K562 (cell line): ENCODE measurements around the gene AIFM1. TPM values are rescaled to one million over a fixed set of nuclear protein-coding genes. Genes with fewer than 3 reads are reported as not detected.

Experiments
- CREB5 ChIP-seq: fragments of 250-450 bp; sonication (Bioruptor Pico); IDR thresholded peaks from 2 replicates; pipeline ENCODE4 v1.5.0; 2020; ENCODE audit warnings: mild to moderate bottlenecking
- CREBBP ChIP-seq: IDR thresholded peaks from one replicate; pipeline ENCODE4 v1.6.1; 2012; ENCODE audit warnings: low read depth, mild to moderate bottlenecking, control low read depth, inconsistent platforms, low read length
- E2F1 ChIP-seq: sonication (generic); formaldehyde crosslinking; IDR thresholded peaks from 2 replicates; pipeline ENCODE4 v1.8.1; 2023; ENCODE audit warnings: mild to moderate bottlenecking, missing genetic modification reagents, moderate library complexity
- EP300 ChIP-seq: IDR thresholded peaks from 2 replicates; pipeline ENCODE4 v1.6.1; 2012; ENCODE audit warnings: low read length, improper control_type of control experiment
- POLR2AphosphoS2 ChIP-seq: IDR thresholded peaks from 2 replicates; pipeline ENCODE4 v1.6.1; 2012; ENCODE audit warnings: low read length, improper control_type of control experiment
- POLR2G ChIP-seq: fragments of 200-400 bp; formaldehyde crosslinking; IDR thresholded peaks from 2 replicates; pipeline ENCODE4 v1.6.1; 2017; ENCODE audit warnings: low read depth, mild to moderate bottlenecking, antibody characterized with exemption, low read length, moderate library complexity
- PURB ChIP-seq: sonication (generic); formaldehyde crosslinking; IDR thresholded peaks from 2 replicates; pipeline ENCODE4 v1.9.0; 2021; ENCODE audit warnings: low read depth, mild to moderate bottlenecking, missing genetic modification reagents
- RBFOX2 ChIP-seq: fragments of 200-400 bp; formaldehyde crosslinking; IDR thresholded peaks from 2 replicates; pipeline ENCODE4 v1.6.1; 2017; ENCODE audit warnings: low read depth, mild to moderate bottlenecking, low read length, moderate library complexity
- ZFP36 ChIP-seq: fragments of 150-350 bp; IDR thresholded peaks from 2 replicates; pipeline ENCODE4 v1.6.1; 2018; ENCODE audit warnings: low read length, low read depth; ENCODE audit not compliant: partially characterized antibody
- ZNF384 ChIP-seq: IDR thresholded peaks from 2 replicates; pipeline ENCODE4 v1.6.1; 2012; ENCODE audit warnings: low read depth, low read length, improper control_type of control experiment
- ZNF561 ChIP-seq: fragments of 450-650 bp; formaldehyde crosslinking; conservative IDR thresholded peaks from 2 replicates; pipeline ENCODE4 v1.4.0; 2020; ENCODE audit warnings: mild to moderate bottlenecking, moderate library complexity
- polyA plus RNA-seq, 8 experiments: library from polyadenylated mRNA; depleted of rRNA in 4 of 8; stranded (reverse) in 5 of 8; unstranded in 3 of 8; fragments of >200 nt; fragmentation: Nextera tagmentation in 2 of 8; fragmentation: Illumina TruSeq in 1 of 8; extraction: Ambion mirVana in 2 of 8; extraction: Trizol in 1 of 8; gene quantifications; 2 replicates each; pipeline versions ENCODE4 v1.2.1 to v1.2.3, GENCODE V29; 2011 to 2014; ENCODE audit warnings: inconsistent platforms in 1 of 8, missing spikeins in 1 of 8
- total RNA-seq, 7 experiments: library from RNA; depleted of rRNA in 6 of 7; stranded (reverse); fragments of >200 nt in 6 of 7; fragmentation: Illumina TruSeq in 2 of 7; extraction: Trizol in 2 of 7; gene quantifications; 2 replicates each; pipeline versions ENCODE4 v1.2.1 to v1.2.3, GENCODE V29; 2011 to 2021; ENCODE audit warnings: low replicate concordance in 1 of 7

Gene AIFM1
- total and polyA plus RNA-seq, 9 of the 15 experiments (the other 6 are each of a cell fraction or from before 2014, with no cell fraction given), result 51.0 to 117 (median 91.2) TPM

GRCh38 chrX:130086447-130087206 lies 79.0 kb downstream of the AIFM1 start (continued):
- TF ChIP-seq ZNF384 (no peak), ZNF561 (CRISPR knock-in tag) (no peak), POLR2G (0 out of 2 replicates have a peak, but pooled peaks have one; percentile 17), CREB5 (CRISPR knock-in tag) (no peak), PURB (CRISPR knock-in tag) (no peak), POLR2AphosphoS2 (no peak), E2F1 (CRISPR knock-in tag) (no peak), CREBBP (no peak), RBFOX2 (no peak), EP300 (no peak), ZFP36 (no peak)
- TF ChIP-seq, all 486 proteins: peak for 3
